ENCODE data around the gene TMX1. TPM values are rescaled to one million over a fixed set of nuclear protein-coding genes. Genes with fewer than 3 reads are reported as not detected.

TMX1 gene
- total RNA-seq, 3 donors from 2014 or later, result 31.5 to 44.1 (median 41.8) TPM

- DNase-seq (ENCODE audit: low spot score in 2 of 2), result no peak
- H3K27ac ChIP-seq, result peak overlapping the region in 1 of 2 donors; percentile 13
- no peaks in the 10 kb centered on the region for H3K36me3 ChIP-seq
- no peaks in the 10 kb centered on the region for H3K4me1 ChIP-seq
- no peaks in the 10 kb centered on the region for H3K27me3 ChIP-seq
- H3K9me3 ChIP-seq, result no peaks in the 10 kb centered on the region
- H3K4me3 ChIP-seq, result no peak overlapping the region
- intact Hi-C loops (cut with DNase I; ENCODE audit: low total_unique reads), result no loop called here
- TF ChIP-seq CTCF (IDR thresholded peaks at IDR 0.05) (no peak), POLR2AphosphoS5 (IDR thresholded peaks at IDR 0.05) (no peak), POLR2A (IDR thresholded peaks at IDR 0.05) (no peak)
Observed at GRCh38 chr14:51205486-51205885, 34.6 kb upstream of the TMX1 start.

GRCh38 chr14:51206462-51206861 lies 33.6 kb upstream of the TMX1 start:
- no peaks in the 10 kb centered on the region for H3K9me3 ChIP-seq
- TF ChIP-seq CTCF (IDR thresholded peaks at IDR 0.05) (no peak), POLR2AphosphoS5 (IDR thresholded peaks at IDR 0.05) (no peak), POLR2A (IDR thresholded peaks at IDR 0.05) (no peak)
- H3K36me3 ChIP-seq, result no peaks in the 10 kb centered on the region
- H3K4me1 ChIP-seq, result no peaks in the 10 kb centered on the region
- no peak overlapping the region for H3K27ac ChIP-seq
- intact Hi-C loops (cut with DNase I; ENCODE audit: low total_unique reads), result no loop called here
- no peak for DNase-seq (ENCODE audit: low spot score in 2 of 2)
- H3K4me3 ChIP-seq, result no peak overlapping the region
- no peaks in the 10 kb centered on the region for H3K27me3 ChIP-seq

- Histone ChIP-seq H3K27me3 (no peaks in the 10 kb centered on the region), H3K27ac (no peak overlapping the region), H3K36me3 (no peaks in the 10 kb centered on the region), H3K9me3 (no peaks in the 10 kb centered on the region), H3K4me1 (no peaks in the 10 kb centered on the region), H3K4me3 (no peak overlapping the region)
- no peak for TF ChIP-seq CTCF (IDR thresholded peaks at IDR 0.05)
- TF ChIP-seq POLR2AphosphoS5 (IDR thresholded peaks at IDR 0.05), result no peak
- no peak for DNase-seq (ENCODE audit: low spot score in 2 of 2)
- intact Hi-C loops (cut with DNase I; ENCODE audit: low total_unique reads), result no loop called here
Observed at GRCh38 chr14:51207621-51208020, 32.4 kb upstream of the TMX1 start.

- Histone ChIP-seq H3K27ac (no peak overlapping the region), H3K36me3 (no peaks in the 10 kb centered on the region), H3K4me1 (no peaks in the 10 kb centered on the region), H3K4me3 (no peak overlapping the region), H3K9me3 (no peaks in the 10 kb centered on the region), H3K27me3 (no peaks in the 10 kb centered on the region)
- intact Hi-C loops (cut with DNase I; ENCODE audit: low total_unique reads), result no loop called here
- TF ChIP-seq POLR2A (IDR thresholded peaks at IDR 0.05), result no peak
- no peak for TF ChIP-seq POLR2AphosphoS5 (IDR thresholded peaks at IDR 0.05)
- no peak for TF ChIP-seq CTCF (IDR thresholded peaks at IDR 0.05)
- DNase-seq (ENCODE audit: low spot score in 2 of 2), result no peak
Observed at GRCh38 chr14:51208982-51209381, 31.1 kb upstream of the TMX1 start.

GRCh38 chr14:51209457-51209856 lies 30.6 kb upstream of the TMX1 start:
- H3K27ac ChIP-seq, result no peak overlapping the region

More at GRCh38 chr14:51209457-51209856, 30.6 kb upstream of the TMX1 start:
- Histone ChIP-seq H3K4me1 (no peaks in the 10 kb centered on the region), H3K9me3 (no peaks in the 10 kb centered on the region), H3K4me3 (no peak overlapping the region), H3K36me3 (no peaks in the 10 kb centered on the region), H3K27me3 (no peaks in the 10 kb centered on the region)
- no peak for TF ChIP-seq POLR2AphosphoS5 (IDR thresholded peaks at IDR 0.05)
- no peak for TF ChIP-seq POLR2A (IDR thresholded peaks at IDR 0.05)
- TF ChIP-seq CTCF (IDR thresholded peaks at IDR 0.05), result no peak
- intact Hi-C loops (cut with DNase I; ENCODE audit: low total_unique reads), result no loop called here
- no peak for DNase-seq (ENCODE audit: low spot score in 2 of 2)
